Stimulated activated CD8-positive, alpha-beta memory T cell treated with anti-CD3 and anti-CD28 coated beads, Interleukin-4, amount 100 ng/mL, for 4 hours (primary cell): ENCODE results near the gene DACT2.
"Not testable (repeated sequence)": the region's sequence is repeated elsewhere in the genome, so short reads cannot be mapped to it uniquely, and the experiment has no call there.

ENCODE experiments used
- DNase-seq, 2 donors: peaks; one replicate each; pipeline ENCODE4 v3.0.0-alpha.2; 2020; ENCODE audit warnings: low read depth in 2 of 2, low spot score in 1 of 2

DACT2 gene

GRCh38 chr6:168283686-168284025 lies 35.9 kb downstream of the DACT2 start:
- DNase-seq, result no peak

- no peak for DNase-seq
These were observed 36.4 kb downstream of the DACT2 start for GRCh38 chr6:168282985-168283685.

- no peak for DNase-seq
These were observed 37.8 kb downstream of the DACT2 start for GRCh38 chr6:168281826-168282225.

- not testable (repeated sequence) for DNase-seq
These were observed 38.3 kb downstream of the DACT2 start for GRCh38 chr6:168281314-168281713.

GRCh38 chr6:168280899-168281245 lies 38.7 kb downstream of the DACT2 start:
- no peak for DNase-seq

- DNase-seq, result no peak
These were observed 39.3 kb downstream of the DACT2 start for GRCh38 chr6:168280020-168280898.

GRCh38 chr6:168279403-168279935 lies 40.1 kb downstream of the DACT2 start:
- DNase-seq, result no peak

- no peak for DNase-seq
These were observed 40.7 kb downstream of the DACT2 start for GRCh38 chr6:168278904-168279303.

- DNase-seq, result no peak
These were observed 42.3 kb downstream of the DACT2 start for GRCh38 chr6:168277274-168277669.

GRCh38 chr6:168276576-168277273 lies 42.9 kb downstream of the DACT2 start:
- no peak for DNase-seq

GRCh38 chr6:168275168-168275567 lies 44.4 kb downstream of the DACT2 start:
- DNase-seq, result no peak

GRCh38 chr6:168274037-168274952 lies 45.3 kb downstream of the DACT2 start:
- DNase-seq, result no peak

- no peak for DNase-seq
These were observed 46.0 kb downstream of the DACT2 start for GRCh38 chr6:168273441-168274036.

- no peak for DNase-seq
These were observed 46.9 kb downstream of the DACT2 start for GRCh38 chr6:168272415-168273325.

- DNase-seq, result no peak
These were observed 49.1 kb downstream of the DACT2 start for GRCh38 chr6:168270274-168271172.

GRCh38 chr6:168269455-168270243 lies 49.9 kb downstream of the DACT2 start:
- no peak for DNase-seq

GRCh38 chr6:168268755-168269154 lies 50.8 kb downstream of the DACT2 start:
- DNase-seq, result no peak
